SK-N-SH (cell line): ENCODE results near the gene OTUD1. TPM values are rescaled to one million over a fixed set of nuclear protein-coding genes. Genes with fewer than 3 reads are reported as not detected.

Source experiments
- CTCF ChIA-PET: fragments of 300-600, 350-600 bp; formaldehyde crosslinking; extraction: SDS; loops from one replicate; lab custom pipeline; 2021; lab: Yijun Ruan, JAX
- POLR2A ChIA-PET: fragments of 350-600 bp; sonication (Branson Sonifier 250); formaldehyde crosslinking; extraction: SDS; loops from one replicate; lab custom pipeline; 2020; ENCODE audit warnings: antibody characterized with exemption, inconsistent platforms; lab: Yijun Ruan, JAX
- DNase-seq: peaks from one replicate; pipeline ENCODE4 v3.0.0; 2012
- H2AFZ ChIP-seq: fragments of 200-600 bp; sonication (generic); 2 replicates; pipeline ENCODE4 v1.8.1; 2016; ENCODE audit warnings: antibody characterized with exemption, mild to moderate bottlenecking, low read depth
- H3F3A ChIP-seq: fragments of 200-600 bp; sonication (generic); replicated peaks from 2 replicates; pipeline ENCODE3; 2016; ENCODE audit warnings: antibody characterized with exemption, mild to moderate bottlenecking; ENCODE audit not compliant: insufficient read depth
- H3K27ac ChIP-seq, 2 experiments: fragments of 200-500 bp in 1 of 2; fragments of 200-600 bp in 1 of 2; sonication (Bioruptor generic) in 1 of 2; sonication (generic), shearing (Covaris generic) in 1 of 2; 2 replicates each; pipeline versions ENCODE4 v1.5.1 to v1.6.1; 2014 to 2016; ENCODE audit warnings: low read depth in 2 of 2, inconsistent platforms in 1 of 2, low read length in 1 of 2, mild to moderate bottlenecking in 1 of 2, mixed read lengths in 1 of 2
- H3K27me3 ChIP-seq: fragments of 200-600 bp; sonication (generic), shearing (Covaris generic); 2 replicates; pipeline ENCODE4 v1.6.1; 2016; ENCODE audit warnings: mixed run types; ENCODE audit not compliant: insufficient read depth
- H3K36me3 ChIP-seq, 2 experiments: fragments of 200-500 bp in 1 of 2; fragments of 200-600 bp in 1 of 2; sonication (Bioruptor generic) in 1 of 2; sonication (generic) in 1 of 2; replicated peaks in 1 of 2; 2 replicates each; pipeline versions ENCODE3 to v1.5.1; 2014 to 2016; ENCODE audit warnings: low read length in 1 of 2, mild to moderate bottlenecking in 1 of 2; ENCODE audit not compliant: insufficient read depth in 2 of 2, control insufficient read depth in 1 of 2
- H3K4me1 ChIP-seq, 2 experiments: fragments of 200-500 bp in 1 of 2; fragments of 200-600 bp in 1 of 2; sonication (Bioruptor generic) in 1 of 2; sonication (generic), shearing (Covaris generic) in 1 of 2; 2 replicates each; pipeline versions ENCODE4 v1.5.1 to v1.6.1; 2014 to 2016; ENCODE audit warnings: low read depth in 1 of 2, low read length in 1 of 2, mixed run types in 1 of 2; ENCODE audit not compliant: insufficient read depth in 2 of 2, control insufficient read depth in 1 of 2
- H3K4me2 ChIP-seq: fragments of 200-600 bp; sonication (generic), shearing (Covaris generic); 2 replicates; pipeline ENCODE4 v1.6.1; 2017; ENCODE audit warnings: mixed run types
- H3K4me3 ChIP-seq, 2 experiments: fragments of 200-500 bp in 1 of 2; fragments of 200-600 bp in 1 of 2; sonication (Bioruptor generic) in 1 of 2; sonication (generic), shearing (Covaris generic) in 1 of 2; 2 replicates each; pipeline versions ENCODE4 v1.5.1 to v1.8.1; 2014 to 2016; ENCODE audit warnings: low read depth in 2 of 2, inconsistent platforms in 1 of 2, low read length in 1 of 2, mild to moderate bottlenecking in 1 of 2, mixed read lengths in 1 of 2, moderate library complexity in 1 of 2
- H3K79me2 ChIP-seq: fragments of 200-600 bp; sonication (generic); 2 replicates; pipeline ENCODE4 v1.8.1; 2017; ENCODE audit warnings: mild to moderate bottlenecking; ENCODE audit not compliant: insufficient read depth
- H3K9ac ChIP-seq: fragments of 200-600 bp; sonication (generic); 2 replicates; pipeline ENCODE4 v1.6.1; 2017; ENCODE audit warnings: mixed run types
- H3K9me2 ChIP-seq: fragments of 200-600 bp; sonication (generic); 2 replicates; pipeline ENCODE4 v1.6.1; 2017; ENCODE audit warnings: mixed run types
- H3K9me3 ChIP-seq: fragments of 200-600 bp; sonication (generic); 2 replicates; pipeline ENCODE4 v1.6.1; 2017; ENCODE audit warnings: mixed run types, mild to moderate bottlenecking, moderate library complexity
- H4K20me1 ChIP-seq: fragments of 200-600 bp; sonication (generic); 2 replicates; pipeline ENCODE4 v1.6.1; 2017; ENCODE audit warnings: mild to moderate bottlenecking, mixed run types; ENCODE audit not compliant: insufficient read depth
- CTCF ChIP-seq: fragments of 200-600 bp; sonication (generic); IDR thresholded peaks from 2 replicates; pipeline ENCODE4 v1.6.1; 2017; ENCODE audit warnings: antibody characterized with exemption, mild to moderate bottlenecking, moderate library complexity
- ELF1 ChIP-seq: IDR thresholded peaks from 2 replicates; pipeline ENCODE4 v1.4.0; 2012
- EP300 ChIP-seq, 2 experiments: IDR thresholded peaks; 2 replicates each; pipeline versions ENCODE4 v1.4.0 to v1.6.1; 2012; ENCODE audit warnings: borderline replicate concordance in 1 of 2, low read depth in 1 of 2, low read length in 1 of 2
- FOSL2 ChIP-seq: IDR thresholded peaks from 2 replicates; pipeline ENCODE4 v1.4.0; 2012; ENCODE audit warnings: low read depth, mild to moderate bottlenecking, moderate library complexity, borderline replicate concordance
- FOXJ3 ChIP-seq: sonication (generic); formaldehyde crosslinking; IDR thresholded peaks from 2 replicates; pipeline ENCODE4 v1.5.1; 2020; ENCODE audit warnings: mild to moderate bottlenecking, missing genetic modification reagents
- GABPA ChIP-seq: IDR thresholded peaks from 2 replicates; pipeline ENCODE4 v1.4.0; 2012; ENCODE audit warnings: low read depth, mild to moderate bottlenecking
- IRF3 ChIP-seq: fragments of 150-350 bp; IDR thresholded peaks from 2 replicates; pipeline ENCODE4 v1.6.1; 2016; ENCODE audit warnings: mild to moderate bottlenecking, low read depth, low read length
- JUND ChIP-seq: IDR thresholded peaks from 2 replicates; pipeline ENCODE4 v1.4.0; 2012
- MAX ChIP-seq: IDR thresholded peaks from 2 replicates; pipeline ENCODE4 v1.4.0; 2012; ENCODE audit warnings: low read depth
- MEF2A ChIP-seq: IDR thresholded peaks from 2 replicates; pipeline ENCODE4 v1.4.0; 2012; ENCODE audit warnings: low read depth, borderline replicate concordance
- NRF1 ChIP-seq: IDR thresholded peaks from 2 replicates; pipeline ENCODE4 v1.6.1; 2012; ENCODE audit warnings: low read depth, mild to moderate bottlenecking, low read length
- RCOR1 ChIP-seq: fragments of 150-350 bp; IDR thresholded peaks from 2 replicates; pipeline ENCODE4 v1.6.1; 2017; ENCODE audit warnings: antibody characterized with exemption, low read length
- REST ChIP-seq: IDR thresholded peaks from 2 replicates; pipeline ENCODE4 v1.6.1; 2012; ENCODE audit warnings: mild to moderate bottlenecking, low read depth, low read length, moderate library complexity
- RXRA ChIP-seq: IDR thresholded peaks from 2 replicates; pipeline ENCODE4 v1.4.0; 2012; ENCODE audit warnings: low read depth, mild to moderate bottlenecking, borderline replicate concordance
- TAF1 ChIP-seq: IDR thresholded peaks from 2 replicates; pipeline ENCODE4 v1.6.1; 2012; ENCODE audit warnings: low read depth, mild to moderate bottlenecking, low read length, moderate library complexity, borderline replicate concordance
- USF2 ChIP-seq: fragments of 150-350 bp; IDR thresholded peaks from 2 replicates; pipeline ENCODE4 v1.6.1; 2017; ENCODE audit warnings: antibody characterized with exemption, low read length, low read depth, borderline replicate concordance
- YY1 ChIP-seq: IDR thresholded peaks from 2 replicates; pipeline ENCODE4 v1.4.0; 2012; ENCODE audit warnings: low read depth, mild to moderate bottlenecking
- ZBTB33 ChIP-seq: IDR thresholded peaks from 2 replicates; pipeline ENCODE4 v1.4.0; 2012; ENCODE audit warnings: low read depth, borderline replicate concordance
- WGBS: methylation state at CpG from one replicate; pipeline ENCODE4 v1.1.6; 2017; ENCODE audit warnings: low lambda C conversion rate; 5-methylcytosine and 5-hydroxymethylcytosine counted together
- polyA plus RNA-seq, 3 experiments: library from polyadenylated mRNA; depleted of rRNA; stranded (reverse); fragments of >200 nt; gene quantifications; 2 replicates each; pipeline ENCODE4 v1.2.3, GENCODE V29; 2012

The OTUD1 gene
- polyA plus RNA-seq, 1 of the 3 experiments (the other 2 are of a cell fraction) = 8.5 TPM

- no peaks in the 10 kb centered on the region for H3F3A ChIP-seq
- no peaks in the 10 kb centered on the region for H4K20me1 ChIP-seq
- H3K27ac ChIP-seq = no peak overlapping the region
- no peak for DNase-seq
- no peak overlapping the region for H3K9ac ChIP-seq
- H3K4me2 ChIP-seq = no peak overlapping the region
- H3K4me1 ChIP-seq = no peaks in the 10 kb centered on the region
- no peaks in the 10 kb centered on the region for H3K36me3 ChIP-seq
- H2AFZ ChIP-seq = no peak overlapping the region
- H3K4me3 ChIP-seq = no peak overlapping the region
- TF ChIP-seq JUND = no peak
- TF ChIP-seq EP300 (IDR thresholded peaks at IDR 0.05; ENCODE audit: borderline replicate concordance in 1 of 2, low read depth in 1 of 2, low read length in 1 of 2) = no peak
- no peak for TF ChIP-seq MAX
- TF ChIP-seq IRF3 = no peak
- TF ChIP-seq GABPA = no peak
- no peak for TF ChIP-seq TAF1
- no peak for TF ChIP-seq YY1
- TF ChIP-seq RCOR1 = no peak
- TF ChIP-seq REST = no peak
- no peak for TF ChIP-seq MEF2A
- TF ChIP-seq RXRA = no peak
- no peak for TF ChIP-seq USF2
- no peak for TF ChIP-seq ZBTB33
- no peak for TF ChIP-seq CTCF
- TF ChIP-seq ELF1 = no peak
- TF ChIP-seq NRF1 = no peak
- TF ChIP-seq FOXJ3 = no peak
- TF ChIP-seq FOSL2 = no peak
- H3K9me3 ChIP-seq = no peaks in the 10 kb centered on the region
- no peaks in the 10 kb centered on the region for H3K79me2 ChIP-seq
- no peaks in the 10 kb centered on the region for H3K27me3 ChIP-seq
- H3K9me2 ChIP-seq = no peaks in the 10 kb centered on the region
- CTCF ChIA-PET = no interaction called here
- POLR2A ChIA-PET = no interaction called here
- 77% methylated on average over 8 of the region's 8 CpGs for WGBS
Measured at GRCh38 chr10:23472181-23472580, 33.3 kb downstream of the OTUD1 start.
